Body of pancreas (tissue), 4 donors: Measurements from ENCODE around the gene TRPV6.

ENCODE experiments used
- POLR2A ChIP-seq, 3 donors: fragments of 450-650 bp; IDR thresholded peaks; one replicate each; pipeline ENCODE4 v1.6.1; 2016; ENCODE audit warnings: antibody characterized with exemption in 3 of 3, mild to moderate bottlenecking in 2 of 3
- TF ChIP-seq, protein P1 (sequence below), 7 experiments: fragments of 450-650 bp in 4 of 7; fragments of 200-600 bp in 3 of 7; sonication (generic) in 3 of 7; IDR thresholded peaks; one replicate each; pipeline ENCODE4 v1.5.1; 2016 to 2019; ENCODE audit warnings: antibody characterized with exemption in 7 of 7

DNA sequence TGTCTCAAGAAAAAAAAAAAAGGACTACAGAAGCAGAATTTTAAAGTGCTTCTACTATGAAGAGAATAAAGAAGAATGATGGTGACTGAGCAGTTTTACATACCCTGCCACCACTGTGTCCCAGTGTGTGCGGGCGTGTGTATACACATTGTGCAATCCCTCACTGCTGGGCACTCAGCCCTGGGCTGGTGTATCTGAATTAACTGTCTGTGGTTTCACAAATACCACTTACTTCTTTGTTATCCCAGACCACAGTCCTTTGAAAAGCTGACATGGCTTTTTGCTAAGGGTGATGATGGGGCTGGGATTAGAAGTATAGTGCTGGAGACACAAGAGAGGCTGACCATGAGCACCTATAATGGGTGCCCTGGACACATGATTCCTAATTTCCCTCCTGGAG, 21.1 kb upstream of the TRPV6 start:
- no peak for TF ChIP-seq POLR2A (IDR thresholded peaks at IDR 0.05)
- TF ChIP-seq, protein P1, sequence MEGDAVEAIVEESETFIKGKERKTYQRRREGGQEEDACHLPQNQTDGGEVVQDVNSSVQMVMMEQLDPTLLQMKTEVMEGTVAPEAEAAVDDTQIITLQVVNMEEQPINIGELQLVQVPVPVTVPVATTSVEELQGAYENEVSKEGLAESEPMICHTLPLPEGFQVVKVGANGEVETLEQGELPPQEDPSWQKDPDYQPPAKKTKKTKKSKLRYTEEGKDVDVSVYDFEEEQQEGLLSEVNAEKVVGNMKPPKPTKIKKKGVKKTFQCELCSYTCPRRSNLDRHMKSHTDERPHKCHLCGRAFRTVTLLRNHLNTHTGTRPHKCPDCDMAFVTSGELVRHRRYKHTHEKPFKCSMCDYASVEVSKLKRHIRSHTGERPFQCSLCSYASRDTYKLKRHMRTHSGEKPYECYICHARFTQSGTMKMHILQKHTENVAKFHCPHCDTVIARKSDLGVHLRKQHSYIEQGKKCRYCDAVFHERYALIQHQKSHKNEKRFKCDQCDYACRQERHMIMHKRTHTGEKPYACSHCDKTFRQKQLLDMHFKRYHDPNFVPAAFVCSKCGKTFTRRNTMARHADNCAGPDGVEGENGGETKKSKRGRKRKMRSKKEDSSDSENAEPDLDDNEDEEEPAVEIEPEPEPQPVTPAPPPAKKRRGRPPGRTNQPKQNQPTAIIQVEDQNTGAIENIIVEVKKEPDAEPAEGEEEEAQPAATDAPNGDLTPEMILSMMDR (IDR thresholded peaks at IDR 0.05) = no peak
